ENCODE measurements around the gene RNU7-1.

The RNU7-1 gene

GRCh38 chr12:6919588-6919987 is 24.0 kb upstream of the RNU7-1 start:
- no peak for DNase-seq

GRCh38 chr12:6921539-6921938 is 22.1 kb upstream of the RNU7-1 start:
- no peak for DNase-seq

DNA sequence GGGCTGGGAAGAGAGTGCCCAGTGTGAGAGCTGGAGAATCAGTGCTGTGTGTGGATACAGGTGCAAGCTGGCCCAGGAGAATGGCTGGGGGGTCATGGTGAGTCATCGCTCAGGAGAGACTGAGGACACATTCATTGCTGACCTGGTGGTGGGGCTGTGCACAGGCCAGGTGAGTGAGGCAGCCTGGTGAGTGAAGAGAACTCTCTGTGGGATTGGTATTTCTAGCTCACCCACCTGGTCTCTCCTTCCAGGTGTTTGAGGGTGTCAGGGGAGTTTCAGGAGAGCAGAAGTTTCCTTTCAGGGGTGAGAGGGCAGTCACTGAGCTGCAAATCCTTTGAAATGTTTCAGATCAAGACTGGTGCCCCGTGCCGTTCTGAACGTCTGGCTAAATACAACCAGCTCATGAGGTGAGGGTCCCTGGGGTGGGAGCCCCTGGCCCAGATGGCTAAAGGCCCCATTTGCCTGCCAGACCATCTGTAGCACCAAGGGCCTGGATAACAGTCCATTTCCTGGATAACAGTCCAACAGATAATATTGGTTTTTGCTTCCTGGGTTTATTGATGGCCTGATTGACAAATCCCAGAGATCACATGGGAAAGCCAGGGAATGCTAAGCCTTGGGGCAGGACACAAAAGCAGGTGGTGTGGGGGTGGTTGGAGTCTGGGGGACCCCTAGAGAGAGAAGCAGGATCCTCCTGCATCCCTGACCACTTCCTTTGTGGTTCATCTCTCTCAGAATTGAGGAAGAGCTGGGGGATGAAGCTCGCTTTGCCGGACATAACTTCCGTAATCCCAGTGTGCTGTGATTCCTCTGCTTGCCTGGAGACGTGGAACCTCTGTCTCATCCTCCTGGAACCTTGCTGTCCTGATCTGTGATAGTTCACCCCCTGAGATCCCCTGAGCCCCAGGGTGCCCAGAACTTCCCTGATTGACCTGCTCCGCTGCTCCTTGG is 21.3 kb upstream of the RNU7-1 start:
- DNase-seq: no peak

GRCh38 chr12:6923003-6923732 is 20.4 kb upstream of the RNU7-1 start:
- DNase-seq: no peak

- no peak for DNase-seq
Measured at GRCh38 chr12:6923851-6924250, 19.8 kb upstream of the RNU7-1 start.

DNA sequence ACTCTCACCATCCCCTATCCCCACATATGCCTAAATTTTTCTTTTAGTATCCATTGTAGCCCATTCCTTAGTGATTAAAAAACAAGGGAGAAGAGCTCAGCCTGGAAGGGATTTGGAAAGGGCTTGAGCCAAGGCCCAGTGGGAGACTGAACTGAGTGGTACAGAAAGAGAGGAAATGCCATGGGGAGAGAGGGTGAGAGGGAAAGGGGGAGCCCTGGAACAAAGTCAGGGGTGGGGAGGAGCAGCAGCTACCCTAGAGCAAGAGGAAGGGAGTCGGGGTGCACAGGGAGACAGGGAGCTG is 18.4 kb upstream of the RNU7-1 start:
- no peak for DNase-seq

GRCh38 chr12:6925540-6926279 is 17.9 kb upstream of the RNU7-1 start:
- DNase-seq: no peak

GRCh38 chr12:6927379-6928021 is 16.1 kb upstream of the RNU7-1 start, which contains the start of gene ATN1:
Gene ATN1 (plus strand): TSS chr12:6927959. CDS start chr12:6934002, 6,043 bp downstream.
- no peak for DNase-seq

GRCh38 chr12:6928022-6928702 is 15.5 kb upstream of the RNU7-1 start:
- no peak for DNase-seq

DNA sequence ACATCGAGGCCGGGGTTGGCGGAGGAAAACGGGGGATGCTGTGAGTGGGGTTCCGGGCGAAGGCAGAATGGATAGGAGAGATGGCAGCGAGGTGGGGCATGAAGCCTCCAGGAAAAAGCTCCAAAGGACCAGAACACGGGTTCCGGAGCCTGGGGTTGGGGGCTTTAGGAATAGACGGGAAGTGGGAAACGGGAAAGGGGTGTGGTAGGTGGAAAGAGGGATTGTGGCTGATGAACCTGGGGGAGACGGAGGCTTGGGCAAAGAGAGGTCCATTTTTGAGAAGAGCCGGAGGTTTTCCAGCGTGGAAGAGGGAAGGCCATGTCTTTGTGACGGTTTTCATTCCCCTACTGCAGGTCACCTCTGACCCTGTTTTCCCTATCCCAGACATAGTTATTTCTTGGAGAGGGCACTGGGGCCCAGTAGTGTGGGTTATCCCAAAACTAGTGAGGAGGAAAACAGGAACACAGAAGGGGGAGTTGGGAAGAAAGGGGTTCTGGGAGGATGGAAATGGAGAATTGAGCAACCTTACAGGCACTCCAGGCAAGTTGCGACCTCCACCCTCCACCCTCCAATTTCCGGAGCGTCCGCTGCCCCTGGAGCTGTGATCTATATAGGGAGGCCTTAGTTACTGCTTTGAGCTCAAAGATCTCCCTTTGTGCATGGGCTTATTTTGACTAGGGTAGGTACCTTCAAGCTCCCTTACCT is 14.8 kb upstream of the RNU7-1 start:
- no peak for DNase-seq

GRCh38 chr12:6929466-6930452 is 13.9 kb upstream of the RNU7-1 start:
- no peak for DNase-seq

GRCh38 chr12:6932766-6933165 is 10.8 kb upstream of the RNU7-1 start:
- DNase-seq: no peak

DNA sequence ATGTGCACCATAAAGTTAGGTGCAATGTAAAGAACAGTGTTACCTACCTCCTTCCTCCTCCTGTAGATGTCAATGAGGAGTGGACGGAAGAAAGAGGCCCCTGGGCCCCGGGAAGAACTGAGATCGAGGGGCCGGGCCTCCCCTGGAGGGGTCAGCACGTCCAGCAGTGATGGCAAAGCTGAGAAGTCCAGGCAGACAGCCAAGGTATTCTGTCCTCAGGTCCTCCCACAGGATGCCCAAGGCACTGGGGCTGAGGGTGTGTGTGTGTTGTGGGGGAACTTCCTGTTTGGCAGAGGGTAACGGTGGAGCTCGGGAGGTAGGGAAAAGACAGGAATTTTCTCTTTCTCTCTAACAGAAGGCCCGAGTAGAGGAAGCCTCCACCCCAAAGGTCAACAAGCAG is 9.5 kb upstream of the RNU7-1 start:
- no peak for DNase-seq

DNA sequence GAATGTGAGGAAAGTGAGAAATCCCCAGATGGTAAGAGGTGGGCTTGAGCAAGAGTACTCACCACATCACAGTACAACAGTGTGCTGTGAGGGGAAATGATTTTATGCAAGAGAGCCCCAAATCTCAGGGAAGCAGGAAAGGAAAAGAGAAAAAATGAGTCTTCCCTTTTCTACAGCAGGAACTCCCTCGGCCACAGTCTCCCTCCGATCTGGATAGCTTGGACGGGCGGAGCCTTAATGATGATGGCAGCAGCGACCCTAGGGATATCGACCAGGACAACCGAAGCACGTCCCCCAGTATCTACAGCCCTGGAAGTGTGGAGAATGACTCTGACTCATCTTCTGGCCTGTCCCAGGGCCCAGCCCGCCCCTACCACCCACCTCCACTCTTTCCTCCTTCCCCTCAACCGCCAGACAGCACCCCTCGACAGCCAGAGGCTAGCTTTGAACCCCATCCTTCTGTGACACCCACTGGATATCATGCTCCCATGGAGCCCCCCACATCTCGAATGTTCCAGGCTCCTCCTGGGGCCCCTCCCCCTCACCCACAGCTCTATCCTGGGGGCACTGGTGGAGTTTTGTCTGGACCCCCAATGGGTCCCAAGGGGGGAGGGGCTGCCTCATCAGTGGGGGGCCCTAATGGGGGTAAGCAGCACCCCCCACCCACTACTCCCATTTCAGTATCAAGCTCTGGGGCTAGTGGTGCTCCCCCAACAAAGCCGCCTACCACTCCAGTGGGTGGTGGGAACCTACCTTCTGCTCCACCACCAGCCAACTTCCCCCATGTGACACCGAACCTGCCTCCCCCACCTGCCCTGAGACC is 8.0 kb upstream of the RNU7-1 start:
- DNase-seq: no peak

- no peak for DNase-seq
Measured at GRCh38 chr12:6936194-6936635, 7.4 kb upstream of the RNU7-1 start.

DNA sequence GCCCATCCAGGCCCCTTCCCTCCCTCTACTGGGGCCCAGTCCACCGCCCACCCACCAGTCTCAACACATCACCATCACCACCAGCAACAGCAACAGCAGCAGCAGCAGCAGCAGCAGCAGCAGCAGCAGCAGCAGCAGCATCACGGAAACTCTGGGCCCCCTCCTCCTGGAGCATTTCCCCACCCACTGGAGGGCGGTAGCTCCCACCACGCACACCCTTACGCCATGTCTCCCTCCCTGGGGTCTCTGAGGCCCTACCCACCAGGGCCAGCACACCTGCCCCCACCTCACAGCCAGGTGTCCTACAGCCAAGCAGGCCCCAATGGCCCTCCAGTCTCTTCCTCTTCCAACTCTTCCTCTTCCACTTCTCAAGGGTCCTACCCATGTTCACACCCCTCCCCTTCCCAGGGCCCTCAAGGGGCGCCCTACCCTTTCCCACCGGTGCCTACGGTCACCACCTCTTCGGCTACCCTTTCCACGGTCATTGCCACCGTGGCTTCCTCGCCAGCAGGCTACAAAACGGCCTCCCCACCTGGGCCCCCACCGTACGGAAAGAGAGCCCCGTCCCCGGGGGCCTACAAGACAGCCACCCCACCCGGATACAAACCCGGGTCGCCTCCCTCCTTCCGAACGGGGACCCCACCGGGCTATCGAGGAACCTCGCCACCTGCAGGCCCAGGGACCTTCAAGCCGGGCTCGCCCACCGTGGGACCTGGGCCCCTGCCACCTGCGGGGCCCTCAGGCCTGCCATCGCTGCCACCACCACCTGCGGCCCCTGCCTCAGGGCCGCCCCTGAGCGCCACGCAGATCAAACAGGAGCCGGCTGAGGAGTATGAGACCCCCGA is 6.8 kb upstream of the RNU7-1 start:
- DNase-seq: no peak

GRCh38 chr12:6937481-6938352 is 5.9 kb upstream of the RNU7-1 start:
- peak; percentile 94 for DNase-seq

All from activated CD8-positive, alpha-beta memory T cell treated with anti-CD3 and anti-CD28 coated beads, Interleukin-2, amount 50 U/mL, for 48 hours (primary cell).